Cardiac septum (tissue), 1 donor: Measurements from ENCODE around the gene UTF1. TPM values are rescaled to one million over a fixed set of nuclear protein-coding genes. Genes with fewer than 3 reads are reported as not detected.
"Not testable (repeated sequence)": the region's sequence is repeated elsewhere in the genome, so short reads cannot be mapped to it uniquely, and the experiment has no call there.

Experiments used
- DNase-seq: peaks from one replicate; pipeline ENCODE4 v3.0.0-alpha.2; 2020; ENCODE audit warnings: low spot score
- intact Hi-C: fragments of 100-400 bp; cut with DNase I; formaldehyde crosslinking; loops from one replicate; pipeline ENCODE4 v1.14.0; 2022
- total RNA-seq: library from RNA; stranded (reverse); fragmentation: NEBNext Ultra II Directional; extraction: Animal tissue kit (Norgen Biotek cat#: 25700); gene quantifications from one replicate; pipeline ENCODE4 v1.2.1, GENCODE V29; 2021
- donor health status: DM: no; HTN: no; CAD: no.

The UTF1 gene
- total RNA-seq, 1 donor from 2014 or later, result not detected

GRCh38 chr10:133221331-133221730 lies 8.7 kb upstream of the UTF1 start:
- no peak for DNase-seq

GRCh38 chr10:133221756-133222155 lies 8.3 kb upstream of the UTF1 start:
- DNase-seq, intact Hi-C loops: not testable (repeated sequence)

More at GRCh38 chr10:133221331-133221730, 8.7 kb upstream of the UTF1 start:
- intact Hi-C loops, result no loop called here

- DNase-seq, result no peak
- intact Hi-C loops, result no loop called here
These were observed 5.9 kb upstream of the UTF1 start for GRCh38 chr10:133224076-133224475.

- intact Hi-C loops, result no loop called here
- no peak for DNase-seq
These were observed 5.2 kb upstream of the UTF1 start for GRCh38 chr10:133224756-133225372.

GRCh38 chr10:133225707-133226191 lies 4.3 kb upstream of the UTF1 start:
- DNase-seq, result no peak
- intact Hi-C loops, result no loop called here

GRCh38 chr10:133226251-133226808 lies 3.7 kb upstream of the UTF1 start:
- intact Hi-C loops, result no loop called here
- DNase-seq, result no peak

- intact Hi-C loops, result no loop called here
- no peak for DNase-seq
These were observed 2.8 kb upstream of the UTF1 start for GRCh38 chr10:133227256-133227655.

- intact Hi-C loops, result no loop called here
- DNase-seq, result no peak
These were observed 563 bp upstream of the UTF1 start for GRCh38 chr10:133229265-133230043.

GRCh38 chr10:133230387-133231195 lies 574 bp downstream of the UTF1 start:
- DNase-seq, result no peak
- intact Hi-C loops, result no loop called here

- DNase-seq, result no peak
- intact Hi-C loops, result no loop called here
These were observed 1.4 kb downstream of the UTF1 start for GRCh38 chr10:133231244-133231945.

- DNase-seq, result no peak
- intact Hi-C loops, result no loop called here
These were observed 2.0 kb downstream of the UTF1 start for GRCh38 chr10:133231946-133232574.

- intact Hi-C loops, DNase-seq: not testable (repeated sequence)
These were observed 4.8 kb downstream of the UTF1 start for GRCh38 chr10:133234796-133235195.

GRCh38 chr10:133235265-133235855 lies 5.3 kb downstream of the UTF1 start:
- intact Hi-C loops, result no loop called here
- DNase-seq, result no peak

GRCh38 chr10:133235932-133236331 lies 5.9 kb downstream of the UTF1 start:
- intact Hi-C loops, result no loop called here

GRCh38 chr10:133236401-133237240 lies 6.6 kb downstream of the UTF1 start:
- intact Hi-C loops, result no loop called here
- DNase-seq, result no peak

More at GRCh38 chr10:133235932-133236331, 5.9 kb downstream of the UTF1 start:
- DNase-seq, result no peak

- intact Hi-C loops, result no loop called here
- DNase-seq, result no peak
These were observed 7.2 kb downstream of the UTF1 start for GRCh38 chr10:133237241-133237587.

- intact Hi-C loops, result no loop called here
- DNase-seq, result no peak
These were observed 7.8 kb downstream of the UTF1 start, which contains the start of gene VENTX for GRCh38 chr10:133237588-133238465. TSS of gene VENTX (plus strand) at chr10:133237855. CDS start at chr10:133237915, 60 bp downstream.
